Activated CD8-positive, alpha-beta memory T cell treated with anti-CD3 and anti-CD28 coated beads for 24 hours (primary cell): ENCODE measurements around the gene TRIM3.

Experiments
- DNase-seq: peaks from one replicate; pipeline ENCODE4 v3.0.0-alpha.2; 2020

Gene TRIM3

GRCh38 chr11:6480299-6480914 is 6.7 kb upstream of the TRIM3 start:
- no peak for DNase-seq

GRCh38 chr11:6476571-6476970 is 2.8 kb upstream of the TRIM3 start:
- DNase-seq: no peak

GRCh38 chr11:6475936-6476335 is 2.2 kb upstream of the TRIM3 start:
- no peak for DNase-seq

- DNase-seq: no peak
These were observed 1.2 kb upstream of the TRIM3 start for GRCh38 chr11:6474806-6475500.

- DNase-seq: no peak
These were observed 662 bp upstream of the TRIM3 start for GRCh38 chr11:6474413-6474792.

- no peak for DNase-seq
These were observed 807 bp downstream of the TRIM3 start for GRCh38 chr11:6472934-6473333.

- no peak for DNase-seq
These were observed 4.1 kb downstream of the TRIM3 start for GRCh38 chr11:6469599-6469998.

GRCh38 chr11:6468712-6469495 is 4.8 kb downstream of the TRIM3 start:
- no peak for DNase-seq

- DNase-seq: no peak
These were observed 14.7 kb downstream of the TRIM3 start for GRCh38 chr11:6459099-6459450.

GRCh38 chr11:6458352-6459098 is 15.2 kb downstream of the TRIM3 start:
- DNase-seq: no peak

- no peak for DNase-seq
These were observed 16.0 kb downstream of the TRIM3 start for GRCh38 chr11:6457581-6458320.

GRCh38 chr11:6456361-6457073 is 17.2 kb downstream of the TRIM3 start:
- no peak for DNase-seq

- no peak for DNase-seq
These were observed 18.7 kb downstream of the TRIM3 start for GRCh38 chr11:6455070-6455469.

- no peak for DNase-seq
These were observed 20.6 kb downstream of the TRIM3 start for GRCh38 chr11:6453152-6453551.

- DNase-seq: no peak
These were observed 21.5 kb downstream of the TRIM3 start for GRCh38 chr11:6452219-6452618.

- DNase-seq: no peak
These were observed 25.2 kb downstream of the TRIM3 start for GRCh38 chr11:6448574-6448973.

- peak; percentile 81 for DNase-seq
These were observed 30.3 kb downstream of the TRIM3 start for GRCh38 chr11:6443269-6444003.

- no peak for DNase-seq
These were observed 31.3 kb downstream of the TRIM3 start for GRCh38 chr11:6442441-6442840.

- DNase-seq: no peak
These were observed 32.8 kb downstream of the TRIM3 start, which contains the start of gene HPX for GRCh38 chr11:6440906-6441358. TSS of gene HPX (minus strand) at chr11:6440987. CDS start at chr11:6440963, 24 bp downstream.

- DNase-seq: peak; percentile 67
These were observed 34.7 kb downstream of the TRIM3 start for GRCh38 chr11:6438979-6439571.

GRCh38 chr11:6437993-6438392 is 35.7 kb downstream of the TRIM3 start:
- DNase-seq: no peak
